HepG2 (cell line): ENCODE results near the gene AFDN. TPM values are rescaled to one million over a fixed set of nuclear protein-coding genes. Genes with fewer than 3 reads are reported as not detected.

Experiments used
- ATAC-seq: fragments of 200-7000 bp; cut with Tn5 transposase; 3 replicates; pipeline ENCODE4 v1.9.1; 2020; ENCODE audit warnings: mild to moderate bottlenecking, moderate library complexity
- BruUV-seq: library from RNA; stranded (reverse); fragments of 400-500 nt; replicated peaks from 2 replicates; lab custom pipeline; 2021; lab: Mats Ljungman, UMichigan
- CTCF ChIA-PET: fragments of 300-600 bp; formaldehyde crosslinking; extraction: SDS; loops from one replicate; lab custom pipeline; 2021; ENCODE audit warnings: low total read pairs, inconsistent platforms, low intra/inter-chr PET ratio; lab: Yijun Ruan, JAX
- POLR2A ChIA-PET: fragments of 350-600 bp; sonication (Branson Sonifier 250); formaldehyde crosslinking; loops from one replicate; lab custom pipeline; 2020; ENCODE audit warnings: antibody characterized with exemption, inconsistent platforms; lab: Yijun Ruan, JAX
- DNase-seq: peaks from one replicate; pipeline ENCODE4 v3.0.0-alpha.2; 2015; ENCODE audit warnings: low spot score
- FAIRE-seq: peaks from 3 replicates; lab custom pipeline; 2011; peaks lifted over from hg19 to GRCh38; lab: Jason Lieb, UNC
- H2AFZ ChIP-seq: one replicate; pipeline ENCODE4 v1.6.1; 2011; ENCODE audit warnings: low read length, inconsistent platforms
- H3K27ac ChIP-seq: fragments of 300-600 bp; 3 replicates; pipeline ENCODE4 v1.8.0; 2011; ENCODE audit warnings: mixed run types, mild to moderate bottlenecking, mixed read lengths, low read length, inconsistent platforms; ENCODE audit not compliant: insufficient read depth; ENCODE audit errors: extremely low read length
- H3K27me3 ChIP-seq, 2 experiments: fragments of 200-600 bp in 1 of 2; 2 replicates in 1 of 2; 3 replicates in 1 of 2; pipeline versions ENCODE4 v1.6.0 to v1.8.0; 2011; ENCODE audit warnings: low read length in 2 of 2, mild to moderate bottlenecking in 2 of 2, moderate library complexity in 2 of 2, inconsistent platforms in 1 of 2; ENCODE audit not compliant: insufficient read depth in 2 of 2, control insufficient read depth in 1 of 2
- H3K36me3 ChIP-seq, 2 experiments: fragments of 200-600 bp in 1 of 2; replicated peaks in 1 of 2; 2 replicates in 1 of 2; 3 replicates in 1 of 2; pipeline versions ENCODE4 v1.5.1 to v1.8.0; 2011; ENCODE audit warnings: low read length in 2 of 2, inconsistent platforms in 1 of 2; ENCODE audit not compliant: insufficient read depth in 2 of 2, control insufficient read depth in 1 of 2
- H3K4me1 ChIP-seq: 2 replicates; pipeline ENCODE4 v1.5.1; 2012; ENCODE audit warnings: low read length, inconsistent platforms; ENCODE audit not compliant: insufficient read depth
- H3K4me2 ChIP-seq: 2 replicates; pipeline ENCODE4 v1.6.0; 2011; ENCODE audit warnings: low read depth, low read length, inconsistent platforms
- H3K4me3 ChIP-seq, 3 experiments: fragments of 200-600 bp in 1 of 3; sonication (generic), shearing (Covaris generic) in 1 of 3; replicated peaks in 1 of 3; 2 replicates each; pipeline ENCODE4 v1.5.1; 2011 to 2016; ENCODE audit warnings: low read length in 3 of 3, inconsistent platforms in 2 of 3, low read depth in 2 of 3, mild to moderate bottlenecking in 2 of 3, control low read depth in 1 of 3, mixed read lengths in 1 of 3; ENCODE audit not compliant: insufficient read depth in 1 of 3
- H3K79me2 ChIP-seq: one replicate; pipeline ENCODE4 v1.6.1; 2011; ENCODE audit warnings: low read length, inconsistent platforms; ENCODE audit not compliant: insufficient read depth
- H3K9ac ChIP-seq: 2 replicates; pipeline ENCODE4 v1.6.0; 2011; ENCODE audit warnings: mild to moderate bottlenecking, low read depth, low read length, inconsistent platforms; ENCODE audit not compliant: insufficient read depth
- H3K9me3 ChIP-seq: 2 replicates; pipeline ENCODE4 v1.5.1; 2012; ENCODE audit warnings: mild to moderate bottlenecking, low read length
- H4K20me1 ChIP-seq: 2 replicates; pipeline ENCODE4 v1.6.0; 2011; ENCODE audit warnings: inconsistent platforms, mild to moderate bottlenecking, low read length, moderate library complexity; ENCODE audit not compliant: insufficient read depth
- ETV5 ChIP-seq: IDR thresholded peaks from 2 replicates; pipeline ENCODE4 v1.6.1; 2018; ENCODE audit warnings: missing biosample characterization, missing genetic modification reagents, inconsistent platforms, borderline replicate concordance
- HOXA3 ChIP-seq: sonication (generic); formaldehyde crosslinking; IDR thresholded peaks from 2 replicates; pipeline ENCODE4 v1.5.0; 2020; ENCODE audit warnings: missing genetic modification reagents
- RXRA ChIP-seq: sonication (generic); formaldehyde crosslinking; IDR thresholded peaks from 2 replicates; pipeline ENCODE4 v1.5.1; 2020; ENCODE audit warnings: missing genetic modification reagents
- THYN1 ChIP-seq: sonication (generic); formaldehyde crosslinking; IDR thresholded peaks from 2 replicates; pipeline ENCODE4 v1.8.1; 2023; ENCODE audit warnings: low read depth, mild to moderate bottlenecking, moderate library complexity, missing genetic modification reagents, borderline replicate concordance
- ZMYM4 ChIP-seq: sonication (generic); formaldehyde crosslinking; IDR thresholded peaks from 2 replicates; pipeline ENCODE4 v1.8.1; 2023; ENCODE audit warnings: mild to moderate bottlenecking, missing genetic modification reagents
- ZNF121 ChIP-seq: sonication (generic); formaldehyde crosslinking; IDR thresholded peaks from 2 replicates; pipeline ENCODE4 v1.5.0; 2020; ENCODE audit warnings: mild to moderate bottlenecking, missing genetic modification reagents
- ZNF629 ChIP-seq: sonication (generic); formaldehyde crosslinking; conservative IDR thresholded peaks from 2 replicates; pipeline ENCODE4 v1.5.0; 2020; ENCODE audit warnings: missing genetic modification reagents
- ZNF768 ChIP-seq: sonication (generic); formaldehyde crosslinking; IDR thresholded peaks from 2 replicates; pipeline ENCODE4 v1.4.0; 2020; ENCODE audit warnings: missing genetic modification reagents
- WGBS: methylation state at CpG from one replicate; pipeline ENCODE4 v1.1.6; 2017; ENCODE audit warnings: low lambda C conversion rate; 5-methylcytosine and 5-hydroxymethylcytosine counted together
- in situ Hi-C: cut with HindIII; loops from 2 replicates; pipeline ENCODE4 v1.10.0; 2017; ENCODE audit warnings: low pct_unique_long_range_greater_than_20kb; ENCODE audit not compliant: extremely low pct_ligation_motif_present
- intact Hi-C: fragments of 100-400 bp; cut with micrococcal nuclease; formaldehyde crosslinking; loops from one replicate; pipeline ENCODE4 v1.10.0; 2022; ENCODE audit not compliant: unreplicated experiment
- polyA plus RNA-seq, 8 experiments: library from polyadenylated mRNA; depleted of rRNA in 3 of 8; stranded (reverse) in 7 of 8; unstranded in 1 of 8; fragments of >200 nt; fragmentation: Illumina TruSeq in 4 of 8; extraction: Trizol in 4 of 8; gene quantifications; 2 replicates each; pipeline versions ENCODE4 v1.2.1 to v1.2.3, GENCODE V29; 2011 to 2016; ENCODE audit warnings: low read depth in 4 of 8, missing spikeins in 1 of 8, mixed read lengths in 1 of 8; ENCODE audit not compliant: insufficient read depth in 1 of 8
- total RNA-seq, 5 experiments: library from RNA; depleted of rRNA; stranded (reverse); fragments of >200 nt; fragmentation: Illumina TruSeq; extraction: Trizol; gene quantifications; 2 replicates each; pipeline ENCODE4 v1.2.3, GENCODE V29; 2016; ENCODE audit warnings: low read depth in 1 of 5
- TF ChIP-seq, protein P1 (sequence below): sonication (generic); formaldehyde crosslinking; IDR thresholded peaks from 2 replicates; pipeline ENCODE4 v1.9.0; 2022; ENCODE audit warnings: missing genetic modification reagents, mild to moderate bottlenecking, borderline replicate concordance
- TF ChIP-seq, protein P2 (sequence below): sonication (generic); formaldehyde crosslinking; IDR thresholded peaks from 2 replicates; pipeline ENCODE4 v1.4.0; 2020; ENCODE audit warnings: missing genetic modification reagents, borderline replicate concordance
- TF ChIP-seq, protein P3 (sequence below): sonication (generic); formaldehyde crosslinking; IDR thresholded peaks from 2 replicates; pipeline ENCODE4 v1.5.1; 2020; ENCODE audit warnings: mild to moderate bottlenecking, missing genetic modification reagents, moderate library complexity

The AFDN gene
- total and polyA plus RNA-seq, 2 of the 13 experiments (the other 11 are each of a cell fraction or from before 2014, with no cell fraction given) = 136 to 151 TPM

DNA sequence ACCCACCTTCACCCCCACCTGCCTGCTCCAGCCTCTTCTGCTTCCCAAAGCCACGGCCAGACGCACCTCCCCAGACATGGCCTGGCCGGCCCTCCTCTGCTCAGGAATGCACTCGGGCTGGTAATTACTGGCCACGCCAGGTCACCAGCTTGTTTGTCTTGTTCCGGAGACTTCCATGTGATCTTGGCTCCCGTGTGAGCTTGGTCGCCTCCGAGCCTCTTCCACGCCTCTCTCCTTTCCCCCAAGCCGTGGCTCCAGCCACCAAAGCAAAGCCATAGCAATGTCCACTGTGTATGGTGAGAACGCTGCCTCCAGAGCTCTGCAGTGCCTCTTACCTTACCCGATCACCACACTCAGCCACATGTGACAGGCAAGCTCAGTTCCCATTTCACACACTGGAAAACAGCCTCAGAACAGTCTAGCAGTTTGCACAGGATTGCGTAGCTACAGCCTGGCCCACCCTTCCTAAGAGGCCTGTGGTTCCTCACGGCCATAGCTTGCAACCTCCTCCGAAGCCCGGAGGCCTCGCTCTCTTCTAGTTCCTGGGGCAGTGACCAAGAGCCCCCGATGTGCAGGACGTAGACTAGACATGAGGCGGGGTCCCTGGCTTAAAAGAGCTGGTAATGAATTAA, 48.1 kb upstream of the AFDN start:
- FAIRE-seq = no peak
- no peaks in the 10 kb centered on the region for H4K20me1 ChIP-seq
- no peak overlapping the region for H3K9ac ChIP-seq
- no peaks in the 10 kb centered on the region for H3K79me2 ChIP-seq
- no peaks in the 10 kb centered on the region; a peak in 1 of 5 replicates for H3K27me3 ChIP-seq
- WGBS = 61% methylated on average over 20 of the region's 21 CpGs
- H3K4me2 ChIP-seq = peak overlapping the region; percentile 43
- intact Hi-C loops = no loop called here
- no peak overlapping the region for H3K27ac ChIP-seq
- ATAC-seq = peak; percentile 43
- H3K9me3 ChIP-seq = no peaks in the 10 kb centered on the region
- in situ Hi-C loops = no loop called here
- no TSS peak for BruUV-seq
- H3K36me3 ChIP-seq = no peaks in the 10 kb centered on the region
- POLR2A ChIA-PET = interaction anchor here (0.7 to 2.4 kb wide), 4 partner anchors 9 to 19 kb away, joined by 3 to 11 read pairs (median 4); no protein-coding TSS in a partner anchor
- CTCF ChIA-PET = no interaction called here
- no peak for DNase-seq
- H2AFZ ChIP-seq = peak overlapping the region; percentile 70
- H3K4me3 ChIP-seq = peak overlapping the region in 1 of 3 experiments; percentile 32; a peak in 1 of 6 replicates
- peaks cover 48% of the 10 kb centered on the region for H3K4me1 ChIP-seq
- TF ChIP-seq ZMYM4 (CRISPR knock-in tag) (peak; percentile 31; the same call in 1 of the 2 replicates), ZNF121 (no peak), ZNF629 (CRISPR knock-in tag) (0 out of 2 replicates have a peak, but pooled peaks have one; percentile 8), ETV5 (CRISPR knock-in tag) (peak; percentile 44; the same call in 1 of the 2 replicates), ZNF768 (CRISPR knock-in tag) (peak; percentile 76), RXRA (peak; percentile 53; the same call in 1 of the 2 replicates), HOXA3 (CRISPR knock-in tag) (0 out of 2 replicates have a peak, but pooled peaks have one; percentile 30), THYN1 (no peak)
- TF ChIP-seq, protein P1, sequence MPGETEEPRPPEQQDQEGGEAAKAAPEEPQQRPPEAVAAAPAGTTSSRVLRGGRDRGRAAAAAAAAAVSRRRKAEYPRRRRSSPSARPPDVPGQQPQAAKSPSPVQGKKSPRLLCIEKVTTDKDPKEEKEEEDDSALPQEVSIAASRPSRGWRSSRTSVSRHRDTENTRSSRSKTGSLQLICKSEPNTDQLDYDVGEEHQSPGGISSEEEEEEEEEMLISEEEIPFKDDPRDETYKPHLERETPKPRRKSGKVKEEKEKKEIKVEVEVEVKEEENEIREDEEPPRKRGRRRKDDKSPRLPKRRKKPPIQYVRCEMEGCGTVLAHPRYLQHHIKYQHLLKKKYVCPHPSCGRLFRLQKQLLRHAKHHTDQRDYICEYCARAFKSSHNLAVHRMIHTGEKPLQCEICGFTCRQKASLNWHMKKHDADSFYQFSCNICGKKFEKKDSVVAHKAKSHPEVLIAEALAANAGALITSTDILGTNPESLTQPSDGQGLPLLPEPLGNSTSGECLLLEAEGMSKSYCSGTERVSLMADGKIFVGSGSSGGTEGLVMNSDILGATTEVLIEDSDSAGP (CRISPR knock-in tag) = 0 out of 2 replicates have a peak, but pooled peaks have one; percentile 44
- TF ChIP-seq, protein P2, sequence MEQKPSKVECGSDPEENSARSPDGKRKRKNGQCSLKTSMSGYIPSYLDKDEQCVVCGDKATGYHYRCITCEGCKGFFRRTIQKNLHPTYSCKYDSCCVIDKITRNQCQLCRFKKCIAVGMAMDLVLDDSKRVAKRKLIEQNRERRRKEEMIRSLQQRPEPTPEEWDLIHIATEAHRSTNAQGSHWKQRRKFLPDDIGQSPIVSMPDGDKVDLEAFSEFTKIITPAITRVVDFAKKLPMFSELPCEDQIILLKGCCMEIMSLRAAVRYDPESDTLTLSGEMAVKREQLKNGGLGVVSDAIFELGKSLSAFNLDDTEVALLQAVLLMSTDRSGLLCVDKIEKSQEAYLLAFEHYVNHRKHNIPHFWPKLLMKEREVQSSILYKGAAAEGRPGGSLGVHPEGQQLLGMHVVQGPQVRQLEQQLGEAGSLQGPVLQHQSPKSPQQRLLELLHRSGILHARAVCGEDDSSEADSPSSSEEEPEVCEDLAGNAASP (CRISPR knock-in tag) = peak; percentile 48; the same call in 1 of the 2 replicates
- TF ChIP-seq, protein P3, sequence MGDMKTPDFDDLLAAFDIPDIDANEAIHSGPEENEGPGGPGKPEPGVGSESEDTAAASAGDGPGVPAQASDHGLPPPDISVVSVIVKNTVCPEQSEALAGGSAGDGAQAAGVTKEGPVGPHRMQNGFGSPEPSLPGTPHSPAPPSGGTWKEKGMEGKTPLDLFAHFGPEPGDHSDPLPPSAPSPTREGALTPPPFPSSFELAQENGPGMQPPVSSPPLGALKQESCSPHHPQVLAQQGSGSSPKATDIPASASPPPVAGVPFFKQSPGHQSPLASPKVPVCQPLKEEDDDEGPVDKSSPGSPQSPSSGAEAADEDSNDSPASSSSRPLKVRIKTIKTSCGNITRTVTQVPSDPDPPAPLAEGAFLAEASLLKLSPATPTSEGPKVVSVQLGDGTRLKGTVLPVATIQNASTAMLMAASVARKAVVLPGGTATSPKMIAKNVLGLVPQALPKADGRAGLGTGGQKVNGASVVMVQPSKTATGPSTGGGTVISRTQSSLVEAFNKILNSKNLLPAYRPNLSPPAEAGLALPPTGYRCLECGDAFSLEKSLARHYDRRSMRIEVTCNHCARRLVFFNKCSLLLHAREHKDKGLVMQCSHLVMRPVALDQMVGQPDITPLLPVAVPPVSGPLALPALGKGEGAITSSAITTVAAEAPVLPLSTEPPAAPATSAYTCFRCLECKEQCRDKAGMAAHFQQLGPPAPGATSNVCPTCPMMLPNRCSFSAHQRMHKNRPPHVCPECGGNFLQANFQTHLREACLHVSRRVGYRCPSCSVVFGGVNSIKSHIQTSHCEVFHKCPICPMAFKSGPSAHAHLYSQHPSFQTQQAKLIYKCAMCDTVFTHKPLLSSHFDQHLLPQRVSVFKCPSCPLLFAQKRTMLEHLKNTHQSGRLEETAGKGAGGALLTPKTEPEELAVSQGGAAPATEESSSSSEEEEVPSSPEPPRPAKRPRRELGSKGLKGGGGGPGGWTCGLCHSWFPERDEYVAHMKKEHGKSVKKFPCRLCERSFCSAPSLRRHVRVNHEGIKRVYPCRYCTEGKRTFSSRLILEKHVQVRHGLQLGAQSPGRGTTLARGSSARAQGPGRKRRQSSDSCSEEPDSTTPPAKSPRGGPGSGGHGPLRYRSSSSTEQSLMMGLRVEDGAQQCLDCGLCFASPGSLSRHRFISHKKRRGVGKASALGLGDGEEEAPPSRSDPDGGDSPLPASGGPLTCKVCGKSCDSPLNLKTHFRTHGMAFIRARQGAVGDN (CRISPR knock-in tag) = peak; percentile 69
